Cardiac muscle cell (in vitro differentiated cells and primary cell): ENCODE data around the gene SLC66A3. TPM values are rescaled to one million over a fixed set of nuclear protein-coding genes. Genes with fewer than 3 reads are reported as not detected.

Experiments used
- DNase-seq, 2 donors: peaks; one replicate each; pipeline versions ENCODE4 v3.0.0 to v3.0.0-alpha.2; 2010 to 2017; ENCODE audit warnings: low read depth in 1 of 2, low spot score in 1 of 2
- H3K27ac ChIP-seq: fragments of 200-600 bp; sonication (generic); 2 replicates; pipeline ENCODE4 v1.5.1; 2016
- H3K27me3 ChIP-seq: fragments of 200-600 bp; sonication (generic); 2 replicates; pipeline ENCODE4 v1.6.0; 2016; ENCODE audit warnings: control low read depth
- H3K36me3 ChIP-seq: fragments of 200-600 bp; sonication (generic); 2 replicates; pipeline ENCODE4 v1.5.1; 2016; ENCODE audit warnings: control low read depth
- H3K4me1 ChIP-seq: fragments of 200-600 bp; sonication (generic); 2 replicates; pipeline ENCODE4 v1.8.1; 2017; ENCODE audit warnings: low read depth, mild to moderate bottlenecking, mixed run types
- H3K4me3 ChIP-seq: fragments of 200-600 bp; sonication (generic); 2 replicates; pipeline ENCODE4 v1.5.1; 2016; ENCODE audit warnings: mild to moderate bottlenecking
- H3K9me3 ChIP-seq: fragments of 200-600 bp; sonication (generic); 2 replicates; pipeline ENCODE4 v1.5.1; 2017; ENCODE audit warnings: low read depth, mild to moderate bottlenecking, control low read depth
- polyA plus RNA-seq: library from polyadenylated mRNA; unstranded; fragments of >200 nt; fragmentation: Nextera tagmentation; extraction: Ambion mirVana; gene quantifications from 2 replicates; pipeline ENCODE4 v1.2.1, GENCODE V29; 2016
- total RNA-seq: library from RNA; depleted of rRNA; stranded (reverse); fragments of >200 nt; gene quantifications from 2 replicates; pipeline ENCODE4 v1.2.3, GENCODE V29; 2016
- TF ChIP-seq, protein P1 (sequence below): IDR thresholded peaks from 2 replicates; pipeline ENCODE4 v1.5.1; 2012; ENCODE audit warnings: low read depth, mild to moderate bottlenecking, low read length

SLC66A3 gene
- total and polyA plus RNA-seq, 2 experiments from 2014 or later: 7.1 to 16.7 TPM

DNA sequence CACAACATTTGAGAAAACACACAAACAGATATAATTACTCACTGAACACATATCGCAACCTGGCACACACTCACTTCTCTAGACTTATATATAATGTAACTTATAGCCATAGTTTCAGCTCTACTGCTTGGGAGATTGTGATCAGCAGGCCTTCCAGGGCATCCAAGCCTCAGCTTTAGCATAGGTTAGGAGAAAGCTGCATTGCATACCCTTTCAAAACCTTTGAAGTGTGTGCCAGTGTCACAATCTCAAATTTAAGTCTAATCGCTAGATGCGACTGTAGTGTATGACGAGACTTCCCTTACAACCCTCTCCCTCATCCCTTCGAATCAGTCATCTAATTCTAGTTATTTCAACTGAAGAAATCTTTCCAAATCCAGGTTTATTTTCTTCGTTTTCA lies 30.9 kb downstream of the SLC66A3 start:
- no peaks in the 10 kb centered on the region for H3K9me3 ChIP-seq
- H3K4me3 ChIP-seq: no peak overlapping the region
- TF ChIP-seq, protein P1, sequence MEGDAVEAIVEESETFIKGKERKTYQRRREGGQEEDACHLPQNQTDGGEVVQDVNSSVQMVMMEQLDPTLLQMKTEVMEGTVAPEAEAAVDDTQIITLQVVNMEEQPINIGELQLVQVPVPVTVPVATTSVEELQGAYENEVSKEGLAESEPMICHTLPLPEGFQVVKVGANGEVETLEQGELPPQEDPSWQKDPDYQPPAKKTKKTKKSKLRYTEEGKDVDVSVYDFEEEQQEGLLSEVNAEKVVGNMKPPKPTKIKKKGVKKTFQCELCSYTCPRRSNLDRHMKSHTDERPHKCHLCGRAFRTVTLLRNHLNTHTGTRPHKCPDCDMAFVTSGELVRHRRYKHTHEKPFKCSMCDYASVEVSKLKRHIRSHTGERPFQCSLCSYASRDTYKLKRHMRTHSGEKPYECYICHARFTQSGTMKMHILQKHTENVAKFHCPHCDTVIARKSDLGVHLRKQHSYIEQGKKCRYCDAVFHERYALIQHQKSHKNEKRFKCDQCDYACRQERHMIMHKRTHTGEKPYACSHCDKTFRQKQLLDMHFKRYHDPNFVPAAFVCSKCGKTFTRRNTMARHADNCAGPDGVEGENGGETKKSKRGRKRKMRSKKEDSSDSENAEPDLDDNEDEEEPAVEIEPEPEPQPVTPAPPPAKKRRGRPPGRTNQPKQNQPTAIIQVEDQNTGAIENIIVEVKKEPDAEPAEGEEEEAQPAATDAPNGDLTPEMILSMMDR: no peak
- no peak for DNase-seq
- H3K27me3 ChIP-seq: no peaks in the 10 kb centered on the region
- peaks cover 39% of the 10 kb centered on the region for H3K36me3 ChIP-seq
- no peaks in the 10 kb centered on the region for H3K4me1 ChIP-seq
- peak overlapping the region; percentile 23 for H3K27ac ChIP-seq

GRCh38 chr2:11187083-11187619 lies 31.9 kb downstream of the SLC66A3 start:
- Histone ChIP-seq H3K36me3 (peaks cover 45% of the 10 kb centered on the region), H3K27ac (no peak overlapping the region), H3K27me3 (no peaks in the 10 kb centered on the region), H3K4me1 (no peaks in the 10 kb centered on the region), H3K9me3 (no peaks in the 10 kb centered on the region), H3K4me3 (no peak overlapping the region)
- peak in 1 of 2 donors; percentile 77 for DNase-seq
- TF ChIP-seq, protein P1: no peak

- peaks cover 45% of the 10 kb centered on the region for H3K36me3 ChIP-seq
- no peaks in the 10 kb centered on the region for H3K27me3 ChIP-seq
- H3K4me3 ChIP-seq: no peak overlapping the region
- no peak overlapping the region for H3K27ac ChIP-seq
- H3K4me1 ChIP-seq: no peaks in the 10 kb centered on the region
- DNase-seq: no peak
- no peaks in the 10 kb centered on the region for H3K9me3 ChIP-seq
- TF ChIP-seq, protein P1: no peak
Measured at GRCh38 chr2:11187731-11188130, 32.5 kb downstream of the SLC66A3 start.

DNA sequence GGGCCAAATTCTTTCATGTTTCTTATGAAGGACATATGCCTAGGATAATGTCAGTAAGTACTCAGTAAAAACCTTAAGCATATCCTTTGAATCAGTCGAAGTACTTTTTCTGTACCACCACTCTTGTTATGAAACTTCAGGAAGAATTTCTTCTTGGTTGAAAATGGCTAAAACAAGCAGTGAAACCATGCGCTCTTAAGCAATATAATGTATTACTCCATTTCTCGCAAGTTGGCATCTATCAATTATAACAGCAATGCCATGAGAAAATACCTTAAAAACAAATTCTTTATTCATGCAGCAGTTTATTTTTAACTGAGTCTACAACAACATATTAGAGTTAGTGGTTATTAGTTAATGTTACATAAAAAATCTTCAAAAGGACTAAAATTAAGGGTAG lies 41.0 kb downstream of the SLC66A3 start:
- Histone ChIP-seq H3K36me3 (peaks cover 87% of the 10 kb centered on the region), H3K4me3 (no peak overlapping the region), H3K4me1 (no peaks in the 10 kb centered on the region), H3K27me3 (no peaks in the 10 kb centered on the region), H3K9me3 (no peaks in the 10 kb centered on the region), H3K27ac (peak overlapping the region; percentile 38)
- DNase-seq: no peak
- TF ChIP-seq, protein P1: no peak

- H3K27me3 ChIP-seq: no peaks in the 10 kb centered on the region
- no peak overlapping the region for H3K27ac ChIP-seq
- TF ChIP-seq, protein P1: no peak
- no peak for DNase-seq
- peaks cover 60% of the 10 kb centered on the region for H3K36me3 ChIP-seq
- no peaks in the 10 kb centered on the region for H3K9me3 ChIP-seq
- H3K4me1 ChIP-seq: no peaks in the 10 kb centered on the region
- H3K4me3 ChIP-seq: no peak overlapping the region
Measured at GRCh38 chr2:11200651-11201050, 45.4 kb downstream of the SLC66A3 start.
